GM21825 (cell line): ENCODE data around the gene FMNL3.
"Not testable (repeated sequence)": the region's sequence is repeated elsewhere in the genome, so short reads cannot be mapped to it uniquely, and the experiment has no call there.

Experiments used
- ATAC-seq: cut with Tn5 transposase; IDR thresholded peaks from one replicate; pipeline ENCODE4 v1.9.1; 2021; ENCODE audit warnings: mild to moderate bottlenecking, moderate library complexity; ENCODE audit not compliant: unreplicated experiment

Gene FMNL3

DNA sequence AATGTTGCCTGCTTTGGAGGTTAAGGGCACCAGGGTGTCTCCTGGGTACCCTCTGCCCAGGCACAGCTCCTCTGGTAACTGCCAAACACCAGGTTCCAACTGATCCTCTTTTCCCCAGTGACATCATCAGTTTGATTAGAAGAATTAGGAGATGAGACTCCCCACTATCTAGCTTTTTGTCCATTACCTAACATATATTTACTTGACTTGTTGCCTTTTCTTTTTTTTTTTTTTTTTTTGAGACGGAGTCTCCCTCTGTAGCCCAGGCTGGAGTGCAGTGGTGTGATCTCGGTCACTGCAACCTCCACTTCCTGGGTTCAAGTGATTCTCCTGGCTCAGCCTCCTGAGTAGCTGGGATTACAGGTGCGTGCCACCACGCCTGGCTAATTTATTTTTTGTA is 101.7 kb downstream of the FMNL3 start, which contains the start of gene FAM186B:
FAM186B (minus strand) TSS at position 101 of the 400 bp plus-strand sequence. CDS start 162 bp downstream, outside the sequence.
- not testable (repeated sequence) for ATAC-seq

DNA sequence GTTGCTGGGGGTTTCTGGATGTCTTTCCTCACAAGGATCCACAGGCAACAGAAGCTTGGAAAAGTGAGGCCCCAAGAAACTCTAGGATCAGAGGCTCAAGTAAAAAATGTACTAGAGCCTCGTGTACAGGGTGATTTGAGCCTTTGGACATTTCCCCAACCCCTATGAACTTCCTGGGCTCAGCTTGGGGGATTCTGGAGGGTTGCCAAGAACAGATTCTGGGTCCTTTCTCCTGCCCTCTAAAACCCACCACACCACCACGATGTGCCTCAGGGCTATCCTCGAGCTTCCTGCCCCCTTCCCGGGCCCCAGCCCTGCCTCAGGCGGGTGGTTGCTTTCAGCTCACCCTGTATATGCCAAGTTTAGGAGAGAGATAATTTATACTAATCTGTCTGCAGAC is 102.3 kb downstream of the FMNL3 start:
- no peak for ATAC-seq

DNA sequence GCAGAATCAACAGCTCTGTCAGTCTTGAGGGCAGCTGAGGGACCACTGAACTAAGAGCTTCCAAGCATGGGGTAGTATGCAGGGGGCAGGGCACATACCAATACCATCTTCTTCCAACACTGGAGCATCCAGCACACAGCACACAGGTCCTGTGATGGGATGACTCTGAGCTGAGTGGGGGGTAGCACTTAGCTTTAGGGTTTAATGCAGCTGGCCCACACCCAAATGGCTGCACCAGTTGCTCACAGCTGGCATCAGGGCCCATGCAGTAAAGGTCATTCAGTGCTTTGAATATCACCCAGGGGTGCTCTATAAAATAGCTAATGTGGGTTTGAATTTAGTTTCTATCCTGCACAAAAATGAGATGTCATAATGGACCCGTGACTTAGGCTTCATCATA is 103.5 kb downstream of the FMNL3 start:
- no peak for ATAC-seq

DNA sequence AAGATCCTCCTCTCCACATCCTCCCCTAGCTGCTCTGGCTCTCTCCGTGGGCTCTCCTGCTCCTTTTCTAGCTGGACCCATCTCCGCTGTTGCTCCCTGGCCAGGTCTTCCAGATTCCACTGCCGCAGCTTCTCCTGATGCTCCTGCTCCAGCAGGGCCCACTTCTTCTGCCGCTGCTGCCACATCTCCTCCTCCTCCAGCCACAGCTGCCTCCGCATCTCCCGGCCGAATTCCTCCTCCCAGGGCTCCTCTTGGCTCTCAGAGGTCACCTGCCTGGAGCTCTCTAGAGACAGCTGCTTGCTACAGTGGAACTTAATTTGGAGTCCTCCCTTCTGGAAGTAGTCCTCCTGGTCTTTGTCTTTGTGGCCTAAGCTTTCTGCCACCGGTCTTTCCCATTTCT is 107.2 kb downstream of the FMNL3 start:
- ATAC-seq, result no peak

DNA sequence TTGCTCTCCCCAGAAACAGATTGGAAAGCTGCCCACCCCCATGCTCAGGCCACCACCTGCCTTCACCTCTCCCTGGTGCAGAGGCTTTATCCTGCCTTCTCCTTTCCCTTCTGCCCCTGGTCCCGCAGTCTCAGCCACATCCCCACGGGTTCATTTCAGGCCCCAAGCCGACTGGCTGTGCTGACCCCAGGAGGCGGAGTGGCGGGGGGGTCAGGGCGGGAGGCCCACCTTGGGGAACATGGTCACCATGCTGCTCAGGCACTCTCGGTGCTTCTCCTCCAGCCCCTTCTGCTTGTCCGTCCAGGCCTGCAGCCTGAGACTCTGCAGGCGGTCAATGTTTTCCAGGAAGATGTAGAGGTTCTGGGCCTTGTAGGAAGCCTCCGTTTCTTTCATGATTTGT is 108.7 kb downstream of the FMNL3 start:
- no peak for ATAC-seq

DNA sequence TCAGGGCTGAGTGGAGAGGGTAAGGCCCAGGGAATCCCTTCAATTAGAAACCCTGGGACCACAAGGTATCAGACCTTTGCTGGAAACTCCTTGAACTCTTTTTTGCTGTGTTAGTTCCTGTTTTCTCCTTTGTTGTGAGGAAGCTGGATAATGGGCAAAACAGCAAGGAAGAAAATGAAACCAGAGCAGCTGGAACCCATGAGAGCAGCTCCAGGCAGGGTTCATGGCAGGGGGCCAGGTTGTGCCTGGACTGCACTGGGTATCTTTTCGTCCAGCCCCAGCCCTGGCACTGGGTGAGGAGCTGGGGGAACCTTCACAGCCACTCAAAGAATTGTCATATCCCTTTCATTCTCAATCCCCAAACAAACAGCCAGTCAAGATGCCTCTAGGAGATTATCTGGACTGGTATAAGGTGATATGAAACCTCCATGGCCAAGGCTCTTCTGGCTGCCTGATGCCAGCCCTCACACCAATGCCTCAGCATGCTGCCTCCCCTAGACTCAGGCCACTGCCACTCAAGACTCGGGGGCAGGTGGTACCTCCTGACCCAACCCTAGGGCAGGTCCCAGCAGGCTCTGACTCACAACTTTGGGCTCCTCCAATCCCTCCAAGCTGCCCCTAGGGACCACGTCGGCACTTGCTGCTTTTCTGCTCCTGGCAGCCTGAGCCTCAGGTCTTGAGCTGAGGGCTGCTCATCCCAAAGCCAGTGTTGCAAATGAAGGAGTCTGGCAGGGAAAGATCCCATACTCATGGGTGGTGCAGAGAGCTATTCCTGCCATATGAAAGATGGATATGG is 118.3 kb downstream of the FMNL3 start:
- no peak for ATAC-seq

DNA sequence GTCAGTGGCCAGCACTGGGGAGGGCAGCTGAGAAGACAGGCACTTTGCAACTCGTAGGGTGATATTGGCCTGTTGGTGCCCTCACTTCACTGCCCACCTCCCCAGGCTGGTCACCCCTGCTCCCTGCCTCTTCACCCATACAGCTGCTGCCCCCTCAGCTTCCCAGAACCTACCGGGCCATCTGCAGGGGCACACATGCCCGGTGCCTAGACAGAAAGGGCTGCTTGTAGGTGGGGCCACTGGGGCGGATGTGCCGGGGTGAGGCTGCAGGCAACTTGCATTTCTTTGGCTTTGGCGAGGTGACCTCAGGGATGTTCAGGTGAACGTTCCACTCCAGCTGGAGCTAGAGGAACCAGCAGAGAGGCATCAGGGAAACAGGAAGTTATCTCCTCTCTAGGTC is 118.9 kb downstream of the FMNL3 start:
- no peak for ATAC-seq

DNA sequence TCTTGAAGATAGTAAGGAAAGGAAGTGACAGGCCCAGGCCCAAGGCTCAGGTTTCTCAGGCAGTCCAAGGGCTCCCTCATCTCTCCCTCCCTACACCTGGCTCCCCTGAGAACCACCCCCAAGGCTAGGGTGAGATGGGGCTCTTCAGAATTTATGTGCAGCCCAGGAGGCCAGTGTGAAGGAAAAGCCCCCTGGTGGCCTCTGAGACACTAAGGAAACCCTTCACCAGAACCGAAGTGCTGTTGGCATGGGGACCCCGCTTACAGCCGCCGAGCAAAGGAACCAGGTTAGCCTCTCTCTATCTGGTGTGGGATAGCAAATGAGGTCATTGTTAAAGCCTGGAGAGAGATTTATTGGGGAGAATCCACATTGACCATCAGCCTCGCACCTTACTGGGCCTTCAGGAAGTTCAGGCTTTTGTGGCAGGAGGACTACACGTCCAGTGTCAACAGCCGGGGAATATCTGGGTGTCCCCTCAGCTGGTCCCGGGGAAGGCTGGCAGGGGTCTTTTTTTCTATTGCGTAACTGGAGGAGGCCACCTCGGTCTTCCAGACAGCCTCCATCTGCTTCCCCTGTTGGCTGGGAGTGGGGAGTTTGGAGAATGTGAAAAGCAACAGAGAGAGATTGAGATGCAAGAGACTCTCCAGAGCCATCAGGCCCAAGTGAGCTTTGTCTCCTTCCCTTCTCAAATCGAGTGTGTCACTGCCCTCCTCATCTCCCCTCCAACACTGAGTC is 119.9 kb downstream of the FMNL3 start:
- ATAC-seq, result no peak
